Measurements from ENCODE around the gene TAF3. TPM values are rescaled to one million over a fixed set of nuclear protein-coding genes. Genes with fewer than 3 reads are reported as not detected.

Gene TAF3
- total and polyA plus RNA-seq, 8 donors = 7.0 to 10.4 (median 9.2) TPM

- ATAC-seq = no peak
- intact Hi-C loops (cut with DNase I) = no loop called here
- DNase-seq = no peak
- Histone ChIP-seq H3K36me3 (no peaks in the 10 kb centered on the region), H3K27ac (no peak overlapping the region), H3K27me3 (peaks cover 96 to 100% of the 10 kb centered on the region in 2 donors), H3K9me3 (no peaks in the 10 kb centered on the region), H3K4me1 (peaks cover 3 to 36% of the 10 kb centered on the region in 2 donors), H3K4me3 (no peak overlapping the region)
- no peak for TF ChIP-seq CTCF (IDR thresholded peaks at IDR 0.05)
Observed at GRCh38 chr10:8044331-8044907, 226.1 kb downstream of the TAF3 start.

- DNase-seq (no peak), ATAC-seq (peak; percentile 15)
- Histone ChIP-seq H3K4me3 (no peak overlapping the region), H3K27ac (no peak overlapping the region), H3K9me3 (no peaks in the 10 kb centered on the region), H3K36me3 (no peaks in the 10 kb centered on the region), H3K4me1 (peaks cover 3 to 43% of the 10 kb centered on the region in 2 donors), H3K27me3 (peaks cover 98 to 100% of the 10 kb centered on the region in 2 donors)
- no peak for TF ChIP-seq CTCF (IDR thresholded peaks at IDR 0.05)
- intact Hi-C loops (cut with DNase I) = no loop called here
Observed at GRCh38 chr10:8044908-8045725, 226.8 kb downstream of the TAF3 start.

- no peak overlapping the region for H3K27ac ChIP-seq
- no peaks in the 10 kb centered on the region for H3K9me3 ChIP-seq
- peaks cover 3 to 50% of the 10 kb centered on the region in 2 donors for H3K4me1 ChIP-seq
- H3K27me3 ChIP-seq = peaks cover 98 to 100% of the 10 kb centered on the region in 2 donors
- H3K36me3 ChIP-seq = no peaks in the 10 kb centered on the region
- no peak for ATAC-seq
- DNase-seq = no peak
- intact Hi-C loops (cut with DNase I) = no loop called here
- H3K4me3 ChIP-seq = no peak overlapping the region
- no peak for TF ChIP-seq CTCF (IDR thresholded peaks at IDR 0.05)
Observed at GRCh38 chr10:8045726-8046494, 227.6 kb downstream of the TAF3 start.

GRCh38 chr10:8047452-8048280 is 229.4 kb downstream of the TAF3 start:
- no peak for TF ChIP-seq CTCF (IDR thresholded peaks at IDR 0.05)
- Histone ChIP-seq H3K27me3 (peaks cover 98 to 100% of the 10 kb centered on the region in 2 donors), H3K36me3 (no peaks in the 10 kb centered on the region), H3K4me1 (peaks cover 7 to 68% of the 10 kb centered on the region in 2 donors), H3K4me3 (no peak overlapping the region), H3K9me3 (no peaks in the 10 kb centered on the region), H3K27ac (no peak overlapping the region)
- intact Hi-C loops (cut with DNase I) = no loop called here
- ATAC-seq = no peak
- DNase-seq = no peak

All from left lung (tissue), 10 donors.